ENCODE results near the gene PIGT. TPM values are rescaled to one million over a fixed set of nuclear protein-coding genes. Genes with fewer than 3 reads are reported as not detected.

PIGT gene
- total RNA-seq, 1 donor from 2014 or later = 87.7 TPM

- no peaks in the 10 kb centered on the region for H3K4me1 Mint-ChIP-seq (ENCODE audit: low read depth)
- H3K9me3 Mint-ChIP-seq (ENCODE audit: low read depth) = peaks cover 27% of the 10 kb centered on the region
- no peak for TF ChIP-seq CTCF (IDR thresholded peaks at IDR 0.05; ENCODE audit: unreplicated experiment)
Observed at GRCh38 chr20:45399018-45399417, 16.9 kb upstream of the PIGT start.

GRCh38 chr20:45400346-45401031 lies 15.5 kb upstream of the PIGT start:
- no peak for TF ChIP-seq CTCF (IDR thresholded peaks at IDR 0.05; ENCODE audit: unreplicated experiment)
- peaks cover 26% of the 10 kb centered on the region for H3K36me3 Mint-ChIP-seq (ENCODE audit: insufficient read depth)
- no peak overlapping the region for H3K4me3 Mint-ChIP-seq (ENCODE audit: low read depth)

More at GRCh38 chr20:45399018-45399417, 16.9 kb upstream of the PIGT start:
- no peak for DNase-seq (ENCODE audit: low spot score, unreplicated experiment)
- peaks cover 26% of the 10 kb centered on the region for H3K36me3 Mint-ChIP-seq (ENCODE audit: insufficient read depth)
- H3K27me3 Mint-ChIP-seq = no peaks in the 10 kb centered on the region
- no peak overlapping the region for H3K4me3 Mint-ChIP-seq (ENCODE audit: low read depth)
- H3K27ac Mint-ChIP-seq = no peak overlapping the region

GRCh38 chr20:45402946-45403345 lies 13.0 kb upstream of the PIGT start:
- Mint-ChIP-seq H3K27ac (no peak overlapping the region), H3K27me3 (peaks cover 6% of the 10 kb centered on the region), H3K4me1 (ENCODE audit: low read depth) (peaks cover 10% of the 10 kb centered on the region), H3K4me3 (ENCODE audit: low read depth) (no peak overlapping the region), H3K36me3 (ENCODE audit: insufficient read depth) (peaks cover 26% of the 10 kb centered on the region), H3K9me3 (ENCODE audit: low read depth) (peaks cover 27% of the 10 kb centered on the region)
- no peak for TF ChIP-seq CTCF (IDR thresholded peaks at IDR 0.05; ENCODE audit: unreplicated experiment)
- DNase-seq (ENCODE audit: low spot score, unreplicated experiment) = no peak

More at GRCh38 chr20:45400346-45401031, 15.5 kb upstream of the PIGT start:
- H3K27me3 Mint-ChIP-seq = peaks cover 4% of the 10 kb centered on the region
- DNase-seq (ENCODE audit: low spot score, unreplicated experiment) = no peak
- no peak overlapping the region for H3K27ac Mint-ChIP-seq
- peaks cover 27% of the 10 kb centered on the region for H3K9me3 Mint-ChIP-seq (ENCODE audit: low read depth)
- peaks cover 4% of the 10 kb centered on the region for H3K4me1 Mint-ChIP-seq (ENCODE audit: low read depth)

- Mint-ChIP-seq H3K4me3 (ENCODE audit: low read depth) (peak overlapping the region; percentile 54), H3K36me3 (ENCODE audit: insufficient read depth) (peaks cover 20% of the 10 kb centered on the region), H3K4me1 (ENCODE audit: low read depth) (peaks cover 10% of the 10 kb centered on the region), H3K27me3 (peaks cover 6% of the 10 kb centered on the region), H3K9me3 (ENCODE audit: low read depth) (peaks cover 17% of the 10 kb centered on the region), H3K27ac (peak overlapping the region; percentile 15)
- DNase-seq (ENCODE audit: low spot score, unreplicated experiment) = no peak
- TF ChIP-seq CTCF (IDR thresholded peaks at IDR 0.05; ENCODE audit: unreplicated experiment) = no peak
Observed at GRCh38 chr20:45404438-45404837, 11.5 kb upstream of the PIGT start.

GRCh38 chr20:45405571-45406259 lies 10.2 kb upstream of the PIGT start:
- H3K27me3 Mint-ChIP-seq = peaks cover 6% of the 10 kb centered on the region
- peak overlapping the region; percentile 85 for H3K4me3 Mint-ChIP-seq (ENCODE audit: low read depth)
- peak overlapping the region; percentile 73 for H3K27ac Mint-ChIP-seq

More at GRCh38 chr20:45405571-45406259, 10.2 kb upstream of the PIGT start:
- H3K4me1 Mint-ChIP-seq (ENCODE audit: low read depth) = peaks cover 10% of the 10 kb centered on the region
- DNase-seq (ENCODE audit: low spot score, unreplicated experiment) = peak; percentile 22
- H3K9me3 Mint-ChIP-seq (ENCODE audit: low read depth) = peaks cover 10% of the 10 kb centered on the region
- H3K36me3 Mint-ChIP-seq (ENCODE audit: insufficient read depth) = peaks cover 13% of the 10 kb centered on the region
- TF ChIP-seq CTCF (IDR thresholded peaks at IDR 0.05; ENCODE audit: unreplicated experiment) = no peak

All from progenitor cell of endocrine pancreas (in vitro differentiated cells).